DMS53 (cell line): ENCODE measurements around the gene TIGIT.

Experiments used
- DNase-seq: peaks from one replicate; lab custom pipeline; 2025; lab: John Stamatoyannopoulos, UW

Gene TIGIT

GRCh38 chr3:114313426-114313825 lies 19.6 kb downstream of the TIGIT start:
- no peak for DNase-seq

GRCh38 chr3:114314282-114314681 lies 20.5 kb downstream of the TIGIT start:
- DNase-seq: no peak

GRCh38 chr3:114318295-114318694 lies 24.5 kb downstream of the TIGIT start:
- DNase-seq: no peak

GRCh38 chr3:114319453-114319852 lies 25.6 kb downstream of the TIGIT start:
- peak; percentile 96 for DNase-seq

GRCh38 chr3:114320246-114320645 lies 26.4 kb downstream of the TIGIT start:
- peak; percentile 11 for DNase-seq

GRCh38 chr3:114323546-114324254 lies 29.9 kb downstream of the TIGIT start:
- DNase-seq: peak; percentile 71

- no peak for DNase-seq
Observed at GRCh38 chr3:114327665-114328064, 33.8 kb downstream of the TIGIT start.

GRCh38 chr3:114328345-114328744 lies 34.5 kb downstream of the TIGIT start:
- no peak for DNase-seq

GRCh38 chr3:114329823-114330222 lies 36.0 kb downstream of the TIGIT start:
- no peak for DNase-seq

- DNase-seq: no peak
Observed at GRCh38 chr3:114331007-114331406, 37.2 kb downstream of the TIGIT start.

- no peak for DNase-seq
Observed at GRCh38 chr3:114331710-114332109, 37.9 kb downstream of the TIGIT start.

- DNase-seq: no peak
Observed at GRCh38 chr3:114332342-114333179, 38.7 kb downstream of the TIGIT start.

GRCh38 chr3:114333180-114333922 lies 39.5 kb downstream of the TIGIT start:
- DNase-seq: no peak

GRCh38 chr3:114333923-114334240 lies 40.1 kb downstream of the TIGIT start:
- no peak for DNase-seq

GRCh38 chr3:114336122-114336697 lies 42.4 kb downstream of the TIGIT start:
- DNase-seq: peak; percentile 1

GRCh38 chr3:114336857-114337256 lies 43.0 kb downstream of the TIGIT start:
- DNase-seq: no peak

GRCh38 chr3:114338651-114339357 lies 45.0 kb downstream of the TIGIT start:
- no peak for DNase-seq

- no peak for DNase-seq
Observed at GRCh38 chr3:114344492-114344891, 50.7 kb downstream of the TIGIT start.

GRCh38 chr3:114350271-114350670 lies 56.4 kb downstream of the TIGIT start:
- DNase-seq: no peak

GRCh38 chr3:114350690-114351089 lies 56.9 kb downstream of the TIGIT start:
- DNase-seq: no peak

GRCh38 chr3:114351123-114351821 lies 57.4 kb downstream of the TIGIT start:
- no peak for DNase-seq
